Stimulated activated CD8-positive, alpha-beta memory T cell treated with anti-CD3 and anti-CD28 coated beads, Interleukin-4, amount 100 ng/mL, for 4 hours (primary cell): Measurements from ENCODE around the gene IQGAP3.
"Not testable (repeated sequence)": the region's sequence is repeated elsewhere in the genome, so short reads cannot be mapped to it uniquely, and the experiment has no call there.

Source experiments
- DNase-seq, 2 donors: peaks; one replicate each; pipeline ENCODE4 v3.0.0-alpha.2; 2020; ENCODE audit warnings: low read depth in 2 of 2, low spot score in 1 of 2

Gene IQGAP3

DNA sequence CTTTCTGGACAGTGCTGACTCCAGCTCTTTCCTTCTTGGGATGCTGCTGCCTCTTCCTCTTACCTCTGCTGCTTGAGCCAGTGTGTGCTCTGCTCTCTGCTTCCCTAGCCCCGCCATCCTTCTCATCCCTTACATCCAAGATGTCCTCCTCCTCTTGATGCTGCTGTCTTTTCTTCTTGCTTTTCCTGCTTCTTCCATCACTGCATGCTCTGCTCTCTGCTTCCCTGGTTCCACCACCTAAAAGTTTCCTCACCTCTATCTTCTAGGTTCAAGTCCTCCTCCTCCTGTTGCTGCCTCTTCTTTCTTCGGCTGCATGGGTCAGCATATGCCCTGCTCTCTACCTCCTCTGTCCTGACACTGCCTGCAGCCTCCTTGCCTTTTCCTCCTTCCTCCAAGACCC, 22.7 kb upstream of the IQGAP3 start:
- no peak for DNase-seq

DNA sequence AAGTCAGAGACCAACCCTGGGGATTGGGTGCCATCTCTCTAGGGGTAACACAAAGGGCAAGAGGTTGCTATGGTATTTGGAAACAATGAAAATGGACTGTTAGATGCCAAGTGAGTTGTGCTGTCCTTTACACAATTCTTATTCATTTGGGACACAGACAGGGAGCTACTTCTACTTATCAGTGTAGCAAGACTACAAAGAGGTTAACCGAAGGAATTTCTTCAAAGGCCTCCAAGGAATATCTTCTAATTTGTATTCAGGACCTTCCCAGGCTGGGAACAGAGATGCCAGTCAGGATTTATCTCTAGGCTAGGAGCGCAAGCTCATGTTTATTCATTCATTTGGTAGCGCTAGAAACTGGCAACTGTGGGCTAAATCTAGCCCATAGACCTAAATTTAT, 21.8 kb upstream of the IQGAP3 start:
- DNase-seq = no peak

- DNase-seq = no peak
These were observed 21.3 kb upstream of the IQGAP3 start for GRCh38 chr1:156593661-156593989.

DNA sequence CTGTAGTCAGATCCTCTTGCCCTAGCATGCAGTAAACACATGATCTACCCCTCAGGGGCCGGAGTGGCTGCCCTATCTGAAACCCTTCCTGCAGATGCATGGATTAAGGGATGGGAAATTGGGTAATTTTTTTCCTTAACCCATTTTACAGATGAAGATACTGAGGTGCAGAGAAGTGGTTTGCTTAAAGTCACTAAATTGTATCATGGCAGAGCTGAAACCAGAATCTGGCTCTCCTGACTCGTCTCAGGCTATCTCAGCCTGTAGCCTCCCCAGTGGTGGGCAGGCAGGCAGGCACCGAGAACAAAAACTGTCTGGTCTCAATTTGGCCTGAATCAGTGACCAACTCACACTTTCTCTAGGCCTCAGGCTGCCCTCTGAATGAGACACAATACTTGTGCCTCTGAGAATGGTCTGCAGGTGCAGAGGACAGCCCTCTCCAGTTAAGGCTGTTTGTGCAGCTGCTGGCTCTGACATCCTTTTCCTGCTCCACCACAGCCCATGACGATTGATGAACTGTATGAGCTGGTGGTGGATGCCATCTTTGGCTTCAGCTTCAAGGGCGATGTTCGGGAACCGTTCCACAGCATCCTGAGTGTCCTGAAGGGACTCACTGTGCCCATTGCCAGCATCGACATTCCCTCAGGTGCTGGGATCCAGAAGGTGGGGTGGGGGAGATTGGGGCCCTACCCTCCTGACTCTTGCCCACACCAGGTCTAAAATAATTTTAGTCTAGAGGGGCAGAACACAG, 20.7 kb upstream of the IQGAP3 start:
- no peak for DNase-seq

DNA sequence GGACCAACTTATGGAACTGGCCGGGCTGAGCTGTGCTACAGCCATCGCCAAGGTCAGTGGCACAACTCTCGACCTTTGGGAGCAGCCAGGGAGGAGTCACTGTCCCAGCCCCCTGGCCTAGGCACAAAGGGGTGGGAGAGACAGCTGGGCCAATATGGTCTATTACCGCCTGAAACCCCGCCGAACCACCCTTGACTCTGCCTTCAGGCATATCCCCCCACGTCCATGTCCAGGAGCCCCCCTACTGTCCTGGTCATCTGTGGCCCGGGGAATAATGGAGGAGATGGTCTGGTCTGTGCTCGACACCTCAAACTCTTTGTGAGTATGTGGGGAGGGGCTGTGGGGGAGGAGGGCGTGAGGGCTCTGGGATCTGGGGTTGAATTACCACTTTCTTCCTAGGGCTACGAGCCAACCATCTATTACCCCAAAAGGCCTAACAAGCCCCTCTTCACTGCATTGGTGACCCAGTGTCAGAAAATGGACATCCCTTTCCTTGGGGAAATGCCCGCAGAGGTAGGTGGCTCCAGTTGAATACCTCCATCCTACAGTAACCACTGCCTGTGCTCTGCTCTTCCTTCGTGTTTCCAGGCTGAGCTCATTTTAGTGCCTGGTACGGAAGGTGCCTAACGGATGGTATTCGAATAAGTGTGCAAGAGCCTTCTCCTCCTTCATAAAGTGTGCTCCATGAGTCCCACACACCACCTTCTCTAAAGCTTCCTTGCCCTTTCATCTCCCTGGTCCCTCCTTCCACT, 20.0 kb upstream of the IQGAP3 start:
- no peak for DNase-seq

GRCh38 chr1:156591432-156592157, 19.2 kb upstream of the IQGAP3 start, which contains the start of gene NAXE:
TSS of gene NAXE (plus strand) at chr1:156591776. CDS start at chr1:156591805, 29 bp downstream.
- DNase-seq = peak in 1 of 2 donors; percentile 46

DNA sequence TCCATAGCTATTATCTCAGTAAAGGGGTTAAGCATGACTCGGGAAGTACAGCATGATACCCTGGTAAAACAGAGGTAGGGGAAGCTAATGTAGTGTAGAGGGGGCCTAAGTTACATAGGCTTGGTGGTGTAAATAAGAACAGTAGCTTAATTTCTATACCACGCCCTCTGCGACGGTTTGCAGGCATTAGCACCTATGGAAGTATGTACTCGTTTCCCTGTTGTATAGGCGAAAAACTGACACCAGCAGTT, 18.7 kb upstream of the IQGAP3 start:
- DNase-seq = no peak

DNA sequence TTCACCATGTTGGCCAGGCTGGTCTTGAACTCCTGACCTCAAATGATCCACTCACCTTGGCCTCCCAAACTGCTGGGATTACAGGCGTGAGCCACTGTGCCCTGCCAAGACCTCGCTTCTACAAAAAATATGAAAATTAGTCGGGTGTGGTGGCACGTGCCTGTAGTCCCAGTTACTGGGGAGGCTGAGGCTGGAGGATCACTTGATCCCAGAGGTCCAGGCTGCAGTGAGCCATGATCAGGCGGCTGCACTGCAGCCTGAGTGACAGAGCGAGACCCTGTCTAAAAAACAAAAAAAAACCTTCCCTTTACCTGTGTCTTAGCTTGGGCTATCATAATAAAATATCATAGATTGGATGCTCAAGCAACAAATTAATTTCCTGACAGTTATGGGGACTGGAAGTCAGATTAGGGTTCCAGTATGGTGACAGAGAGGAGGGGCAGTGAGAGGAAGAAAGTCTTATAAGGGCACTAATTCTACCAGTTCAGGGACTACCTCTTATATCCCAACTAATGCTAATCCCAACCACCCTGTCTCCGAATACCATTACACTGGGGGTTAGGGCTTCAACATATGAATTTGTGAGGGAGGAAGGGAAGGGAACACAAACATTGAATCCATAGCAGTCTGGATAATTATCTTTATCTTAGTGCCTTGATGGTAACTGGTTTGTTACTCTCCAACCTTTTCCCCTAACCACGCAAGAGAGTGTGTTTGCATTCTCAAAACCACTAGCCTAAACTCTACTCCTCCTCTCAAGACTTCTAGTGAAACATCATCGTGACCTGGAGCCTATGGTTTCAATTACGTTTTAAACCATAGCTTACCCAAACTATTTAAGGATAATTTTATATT, 18.2 kb upstream of the IQGAP3 start:
- DNase-seq = no peak

DNA sequence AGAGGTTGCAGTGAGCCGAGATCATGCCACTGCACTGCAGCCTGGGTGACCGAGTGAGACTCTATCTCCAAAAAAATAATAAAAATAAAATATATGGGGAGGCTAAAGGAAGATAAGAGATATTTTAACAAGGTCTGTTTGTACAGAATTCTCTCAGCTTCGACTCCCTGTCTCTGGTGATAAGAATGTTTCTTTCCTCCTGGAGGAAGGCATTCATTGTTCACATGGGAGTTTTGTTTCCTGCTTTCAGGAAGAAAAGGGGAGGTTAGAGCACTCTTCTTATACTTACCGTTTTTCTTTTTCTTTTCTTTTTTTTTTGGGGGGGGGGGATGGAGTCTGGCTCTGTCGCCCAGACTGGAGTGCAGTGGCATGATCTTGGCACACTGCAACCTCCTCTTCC, 17.2 kb upstream of the IQGAP3 start:
- DNase-seq = no peak

- DNase-seq = not testable (repeated sequence)
These were observed 15.6 kb upstream of the IQGAP3 start for GRCh38 chr1:156587927-156588326.

DNA sequence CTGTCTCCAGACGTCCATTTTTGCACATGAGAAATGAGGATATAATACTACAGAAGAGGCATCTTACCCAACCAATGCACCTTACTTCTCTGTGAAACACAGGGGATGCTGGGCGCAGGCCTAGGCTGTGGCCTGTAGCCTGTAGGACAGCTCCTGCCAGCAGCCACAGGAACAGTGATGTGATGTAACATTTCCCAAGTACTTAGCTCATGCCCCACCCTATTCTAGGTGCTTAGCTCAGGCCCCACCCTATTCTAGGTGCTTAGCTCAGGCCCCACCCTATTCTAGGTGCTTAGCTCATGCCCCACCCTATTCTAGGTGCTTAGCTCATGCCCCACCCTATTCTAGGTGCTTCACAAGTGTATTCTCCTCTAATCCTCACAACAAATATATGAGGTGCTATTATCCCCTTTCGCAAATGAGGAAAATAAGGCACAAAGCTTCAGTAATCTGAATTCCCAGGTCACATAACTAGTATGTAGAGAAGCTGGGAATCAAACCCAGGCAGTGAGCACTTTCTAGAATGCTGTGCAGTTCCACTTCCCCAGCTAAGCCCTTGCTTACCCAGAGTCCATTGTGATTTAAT, 14.6 kb upstream of the IQGAP3 start:
- no peak for DNase-seq

- no peak for DNase-seq
These were observed 14.0 kb upstream of the IQGAP3 start for GRCh38 chr1:156586323-156586722.

- DNase-seq = no peak
These were observed 12.4 kb upstream of the IQGAP3 start for GRCh38 chr1:156584813-156585212.

DNA sequence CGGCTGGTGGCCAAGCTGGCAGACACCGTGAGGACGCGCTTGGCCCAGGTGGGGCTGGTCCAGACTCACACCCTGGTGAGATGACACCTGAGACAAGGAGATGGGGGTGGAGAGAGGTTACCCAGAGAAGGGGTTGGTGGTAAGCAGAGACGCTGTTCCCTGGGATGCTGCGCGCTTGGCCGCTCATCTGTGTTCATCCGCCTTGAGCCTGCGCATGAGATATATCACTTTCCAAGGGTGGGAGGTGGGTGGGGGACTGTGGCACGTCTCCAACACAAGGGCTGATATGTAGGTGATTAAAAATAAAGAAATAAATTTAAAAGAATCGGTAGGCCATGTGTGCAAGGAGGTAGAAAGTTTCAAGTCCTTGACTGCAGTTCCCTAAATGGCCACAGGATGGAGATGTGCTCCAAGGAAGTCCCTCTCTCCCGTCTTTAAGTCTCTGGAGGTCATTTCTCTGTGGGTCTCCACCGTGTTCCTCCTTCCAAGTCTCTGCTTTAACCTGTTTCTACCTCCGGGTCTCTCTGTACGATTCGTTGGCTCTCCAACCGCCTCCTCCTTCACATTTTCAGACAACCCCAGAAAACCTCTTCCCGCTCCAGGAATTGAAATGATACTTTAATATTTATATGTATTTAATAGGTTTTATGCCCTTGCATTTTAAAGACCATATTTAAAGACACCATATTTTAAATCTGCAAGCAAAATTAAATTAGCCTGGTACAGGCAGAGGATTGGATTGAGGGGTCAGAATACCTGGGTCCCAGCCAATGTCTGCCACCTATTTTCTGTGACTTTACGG, 11.7 kb upstream of the IQGAP3 start:
- peak in 1 of 2 donors; percentile 65 for DNase-seq

DNA sequence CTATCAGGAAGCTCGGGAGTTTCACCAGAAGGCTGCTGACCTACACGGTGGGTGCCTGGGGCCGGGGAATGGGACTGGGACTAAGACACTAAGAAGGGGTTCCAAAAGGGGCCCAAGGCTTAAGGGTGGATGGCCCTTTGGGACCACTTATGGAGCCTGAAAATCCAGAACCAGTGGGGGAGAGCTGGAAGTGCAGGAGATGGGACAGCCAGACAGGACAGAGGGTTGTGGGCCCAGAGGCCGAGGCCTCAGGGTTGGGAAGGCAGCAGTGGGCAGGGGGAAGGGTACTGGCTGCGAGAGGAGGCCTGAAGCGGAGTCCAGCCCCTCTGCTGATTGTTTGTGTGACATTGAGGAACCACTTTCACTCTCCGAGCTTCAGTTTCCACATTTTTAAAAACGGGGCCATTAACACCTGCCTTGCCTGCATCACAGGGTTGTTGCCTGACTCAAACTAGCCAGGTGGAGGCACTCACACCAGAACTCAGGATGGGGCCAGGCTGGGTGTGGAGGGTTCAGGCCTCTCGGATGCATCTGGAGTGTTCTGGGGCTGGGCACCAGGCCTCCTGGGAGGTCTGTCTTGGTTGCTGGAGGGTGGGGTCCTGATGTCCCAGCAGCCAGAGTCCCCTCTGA, 10.1 kb upstream of the IQGAP3 start:
- DNase-seq = no peak

DNA sequence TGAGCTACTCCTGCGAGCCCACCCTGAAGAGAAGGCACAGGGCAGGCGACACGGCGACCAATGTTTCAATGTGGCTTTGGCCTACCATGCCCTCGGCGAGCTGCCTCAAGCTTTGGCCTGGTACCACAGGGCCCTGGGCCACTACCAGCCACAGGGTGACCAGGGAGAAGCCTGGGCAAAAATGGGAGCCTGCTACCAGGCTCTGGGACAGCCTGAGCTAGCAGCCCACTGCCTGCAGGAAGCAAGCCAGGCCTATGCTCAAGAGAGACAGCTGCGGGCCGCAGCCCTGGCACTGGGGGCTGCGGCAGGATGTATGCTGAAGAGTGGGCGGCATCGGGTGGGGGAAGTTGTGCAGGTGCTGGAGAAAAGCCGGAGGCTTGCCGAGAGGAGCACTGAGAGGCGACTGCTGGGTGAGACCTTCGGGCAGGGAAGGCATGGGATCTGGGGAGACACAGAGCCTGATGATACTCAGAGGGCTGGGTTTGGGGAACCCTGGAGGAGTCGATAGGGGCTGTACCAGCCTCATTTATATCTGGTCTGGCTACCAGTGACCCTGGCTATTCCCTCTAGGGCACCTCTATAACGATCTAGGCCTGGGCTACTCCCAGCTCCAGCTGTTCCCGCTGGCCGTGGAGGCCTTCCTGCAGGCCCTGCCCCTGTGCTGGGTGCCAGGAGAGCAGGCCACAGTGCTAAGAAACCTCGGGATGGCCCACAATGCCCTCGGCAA, 9.5 kb upstream of the IQGAP3 start:
- peak in 1 of 2 donors; percentile 40 for DNase-seq

DNA sequence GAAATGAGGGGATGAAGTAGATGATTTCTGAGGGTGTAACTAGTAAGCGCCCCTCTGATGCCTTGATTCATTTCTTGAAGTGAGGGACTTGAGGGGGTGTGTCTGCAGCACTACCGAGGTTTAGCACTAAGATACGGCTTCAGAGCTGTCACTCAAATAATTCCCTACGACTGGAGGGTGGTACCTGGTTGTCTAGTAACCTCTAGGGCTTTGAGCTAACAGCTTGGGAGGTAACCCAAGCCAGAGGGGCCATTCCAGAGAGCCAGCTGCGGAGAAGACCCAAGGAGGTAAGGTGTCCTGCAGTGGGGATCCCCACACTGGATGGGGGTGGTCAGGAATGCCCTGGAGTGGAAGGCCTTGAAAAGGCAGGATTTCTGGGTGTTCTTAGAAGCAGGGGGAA, 7.1 kb upstream of the IQGAP3 start, which contains the start of gene TTC24:
Gene TTC24, plus strand, starts transcription at position 252 of the 400 bp plus-strand sequence. CDS start 1,642 bp downstream, outside the sequence.
- DNase-seq = no peak

GRCh38 chr1:156578055-156578454, 5.7 kb upstream of the IQGAP3 start:
- no peak for DNase-seq

GRCh38 chr1:156577550-156577949, 5.2 kb upstream of the IQGAP3 start:
- DNase-seq = no peak
